Activated CD4-positive, alpha-beta memory T cell treated with anti-CD3 and anti-CD28 coated beads, Interleukin-2, amount 10 ng/mL, durations not matched to agents 7 days and 5 days (primary cell): ENCODE measurements around the gene SCRN2. TPM values are rescaled to one million over a fixed set of nuclear protein-coding genes. Genes with fewer than 3 reads are reported as not detected.
A peak's percentile ranks its signal among the peaks of the same experiment; 100 is the strongest.

ENCODE experiments used
- CTCF ChIA-PET: fragments of 350-600 bp; sonication (Branson Sonifier 250); formaldehyde crosslinking; loops from one replicate; lab custom pipeline; 2021; ENCODE audit warnings: antibody characterized with exemption, inconsistent platforms; lab: Charles Lee
- POLR2A ChIA-PET: fragments of 350-600 bp; sonication (Branson Sonifier 250); formaldehyde crosslinking; loops from one replicate; lab custom pipeline; 2021; ENCODE audit warnings: antibody characterized with exemption; lab: Charles Lee
- DNase-seq: peaks from one replicate; pipeline ENCODE4 v3.0.0-alpha.2; 2020
- H3K27ac Mint-ChIP-seq: one replicate; pipeline ENCODE4 v1.8.0; 2021; ENCODE audit warnings: mild to moderate bottlenecking, mixed read lengths
- H3K27me3 Mint-ChIP-seq: one replicate; pipeline ENCODE4 v1.8.0; 2021; ENCODE audit warnings: mixed read lengths
- H3K36me3 Mint-ChIP-seq: one replicate; pipeline ENCODE4 v1.8.0; 2021; ENCODE audit warnings: low read depth, mixed read lengths
- H3K4me1 Mint-ChIP-seq: one replicate; pipeline ENCODE4 v1.8.0; 2021; ENCODE audit warnings: mixed read lengths
- H3K4me3 Mint-ChIP-seq: one replicate; pipeline ENCODE4 v1.8.0; 2021; ENCODE audit warnings: mild to moderate bottlenecking, mixed read lengths
- H3K9me3 Mint-ChIP-seq: one replicate; pipeline ENCODE4 v1.8.0; 2021; ENCODE audit warnings: mixed read lengths
- total RNA-seq, 2 experiments: library from RNA; stranded (reverse); gene quantifications; one replicate each; pipeline ENCODE4 v1.2.3, GENCODE V29; 2021

SCRN2 gene
- total RNA-seq, 2 experiments from 2014 or later = 29.1 to 29.8 TPM

DNA sequence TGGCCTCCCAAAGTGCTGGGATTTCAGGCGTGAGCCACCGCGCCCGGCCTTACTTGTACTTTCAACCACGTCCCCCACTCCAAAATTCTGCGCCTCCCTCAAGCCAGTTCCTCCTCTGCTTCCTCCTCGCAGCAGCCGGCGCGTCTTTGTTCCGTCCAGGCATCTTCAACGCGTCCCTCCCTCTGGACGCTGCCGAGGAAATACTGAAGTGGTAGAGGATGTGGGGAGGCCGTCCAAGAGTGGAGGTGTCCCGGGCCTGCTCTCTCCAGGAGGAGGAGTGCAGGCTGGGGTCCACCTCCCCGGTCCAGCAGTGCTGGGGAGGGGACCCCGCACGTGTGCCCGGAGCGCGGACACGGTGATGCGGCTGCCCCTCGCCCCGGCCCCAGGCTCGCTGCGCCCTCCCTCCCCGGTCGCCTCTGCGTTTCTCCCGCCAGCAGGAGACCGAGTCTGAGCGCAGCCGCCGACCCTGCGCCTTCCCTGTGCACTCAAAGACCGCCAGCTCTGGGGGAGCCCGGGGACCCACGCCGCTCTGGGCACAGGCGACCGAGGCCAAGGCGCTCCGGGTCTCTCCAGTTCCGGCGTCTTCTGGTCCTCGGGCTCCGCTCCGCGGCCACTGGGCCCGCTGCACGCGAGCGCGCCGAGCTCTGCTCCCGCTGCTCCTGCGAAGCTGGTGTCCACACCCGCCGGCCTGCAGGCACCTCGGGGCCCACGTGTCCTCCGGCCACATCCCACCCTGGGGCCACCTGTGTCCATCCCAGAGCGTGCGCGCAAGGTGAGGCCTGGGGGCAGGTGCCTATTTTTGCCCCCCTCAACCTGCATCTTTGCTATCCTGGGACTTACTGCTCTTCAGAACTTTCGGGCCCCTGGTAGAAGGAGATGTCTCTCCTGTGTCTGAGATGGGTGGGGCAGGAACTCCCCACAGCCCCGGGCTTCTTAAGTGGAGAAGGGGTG lies 51.2 kb downstream of the SCRN2 start:
- Mint-ChIP-seq H3K9me3 (no peaks in the 10 kb centered on the region), H3K27me3 (peaks cover 66% of the 10 kb centered on the region), H3K27ac (no peak overlapping the region), H3K4me3 (peak overlapping the region; percentile 58), H3K4me1 (peaks cover 14% of the 10 kb centered on the region), H3K36me3 (no peaks in the 10 kb centered on the region)
- POLR2A ChIA-PET = interaction anchor here (0.7 to 1.1 kb wide), 2 partner anchors 110 to 140 kb away, joined by 3 read pairs; partner anchors contain the start of gene KPNB1
- DNase-seq = peak; percentile 63
- CTCF ChIA-PET = interaction anchor here (0.6 to 1.2 kb wide), 16 partner anchors 9 to 173 kb away, joined by 3 to 20 read pairs (median 4); partner anchors contain the start of genes LRRC46, MRPL10 and TBX21

Other genes starting within 250 kb of the SCRN2 start
- 100 to 1,000 TPM; 329 to 334 TPM for gene KPNB1, start 191.4 kb downstream of the SCRN2 start, total RNA-seq
- gene TBKBP1, start 147.1 kb downstream of the SCRN2 start, total RNA-seq = 1 to 10 TPM; 7.0 TPM
- 10 to 100 TPM; 58.3 to 61.1 TPM for gene TBX21, start 108.0 kb downstream of the SCRN2 start, total RNA-seq
- 10 to 100 TPM; 33.2 to 36.1 TPM for gene OSBPL7, start 19.5 kb downstream of the SCRN2 start, total RNA-seq
- 10 to 100 TPM; 91.5 to 95.7 TPM for gene MRPL10, start 9.7 kb downstream of the SCRN2 start, total RNA-seq
- gene LRRC46, start 9.6 kb downstream of the SCRN2 start, total RNA-seq = under 1 TPM; 0.45 to 0.53 TPM
- gene SP6, start 9.9 kb upstream of the SCRN2 start, total RNA-seq = under 1 TPM; 0.10 to 0.15 TPM
- 10 to 100 TPM; 24.6 to 25.6 TPM for gene SP2, start 55.0 kb upstream of the SCRN2 start, total RNA-seq
- gene PNPO, start 100.3 kb upstream of the SCRN2 start, total RNA-seq = 10 to 100 TPM; 24.6 to 25.1 TPM
- not detected for gene PRR15L, start 116.6 kb upstream of the SCRN2 start, total RNA-seq
- gene CDK5RAP3, start 129.8 kb upstream of the SCRN2 start, total RNA-seq = 100 to 1,000 TPM; 194 to 205 TPM
- gene COPZ2, start 196.5 kb upstream of the SCRN2 start, total RNA-seq = 10 to 100 TPM in 1 of 2 experiments, 1 to 10 TPM in 1; 7.4 to 11.5 TPM
- gene NFE2L1, start 207.1 kb upstream of the SCRN2 start, total RNA-seq = 10 to 100 TPM; 69.4 to 70.2 TPM